KMS-11 (cell line): ENCODE measurements around the gene C4orf33.

Experiments used
- H2AFZ ChIP-seq: fragments of 200-600 bp; sonication (generic); 2 replicates; pipeline ENCODE4 v1.6.1; 2016; ENCODE audit warnings: antibody characterized with exemption, mixed run types, low read depth
- H3K27ac ChIP-seq: fragments of 200-600 bp; sonication (generic); 2 replicates; pipeline ENCODE4 v1.6.1; 2016; ENCODE audit warnings: mild to moderate bottlenecking, mixed run types
- H3K27me3 ChIP-seq: fragments of 200-600 bp; sonication (generic); 2 replicates; pipeline ENCODE4 v1.6.1; 2017; ENCODE audit warnings: mild to moderate bottlenecking, low read depth, mixed run types, moderate library complexity; ENCODE audit not compliant: insufficient read depth
- H3K36me3 ChIP-seq: fragments of 200-600 bp; sonication (generic); 2 replicates; pipeline ENCODE4 v1.6.1; 2017; ENCODE audit warnings: mild to moderate bottlenecking, mixed run types; ENCODE audit not compliant: insufficient read depth
- H3K4me1 ChIP-seq: fragments of 200-600 bp; sonication (generic); 2 replicates; pipeline ENCODE4 v1.6.1; 2016; ENCODE audit warnings: mild to moderate bottlenecking, low read depth, mixed run types; ENCODE audit not compliant: poor library complexity, severe bottlenecking
- H3K4me2 ChIP-seq: fragments of 200-600 bp; sonication (generic); 2 replicates; pipeline ENCODE4 v1.7.0; 2016; ENCODE audit warnings: mild to moderate bottlenecking, mixed run types
- H3K4me3 ChIP-seq: fragments of 200-600 bp; sonication (generic); IDR thresholded peaks from 2 replicates; pipeline ENCODE4 v1.6.1; 2017; ENCODE audit warnings: low read depth, low read length, mixed read lengths; ENCODE audit not compliant: insufficient read depth
- H3K79me2 ChIP-seq: fragments of 200-600 bp; sonication (generic); 2 replicates; pipeline ENCODE4 v1.6.1; 2016; ENCODE audit warnings: low read depth, mixed run types; ENCODE audit not compliant: insufficient read depth
- H3K9ac ChIP-seq: fragments of 200-600 bp; sonication (generic); 2 replicates; pipeline ENCODE4 v1.6.1; 2016; ENCODE audit warnings: mild to moderate bottlenecking, mixed run types
- H4K20me1 ChIP-seq: fragments of 200-600 bp; sonication (generic); 2 replicates; pipeline ENCODE4 v1.6.1; 2016; ENCODE audit warnings: mild to moderate bottlenecking, mixed run types; ENCODE audit not compliant: insufficient read depth
- TF ChIP-seq, protein P1 (sequence below): fragments of 200-600 bp; sonication (generic); conservative IDR thresholded peaks from 2 replicates; pipeline ENCODE4 v1.6.1; 2017; ENCODE audit warnings: low read depth, mild to moderate bottlenecking, antibody characterized with exemption, low read length, moderate library complexity, mixed read lengths

C4orf33 gene

DNA sequence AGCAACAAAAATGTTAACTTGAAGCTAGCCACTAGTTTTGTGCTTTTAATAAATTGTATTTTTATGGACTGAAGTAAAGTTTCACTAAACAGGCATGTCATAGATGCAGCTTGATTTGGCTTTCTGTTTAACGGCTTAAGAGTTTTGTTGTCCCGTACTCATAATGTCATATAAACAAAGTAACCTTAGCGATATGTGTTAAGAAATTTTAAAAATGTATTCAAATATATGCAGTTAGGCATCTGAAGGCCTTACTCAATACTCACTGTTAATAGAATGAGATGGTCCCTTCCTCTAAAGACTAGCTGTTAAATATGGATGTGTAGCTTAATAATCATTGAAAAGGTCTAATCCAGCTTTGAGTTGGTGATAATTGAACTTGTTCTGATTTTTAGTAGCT, 1.6 kb upstream of the C4orf33 start:
- TF ChIP-seq, protein P1, sequence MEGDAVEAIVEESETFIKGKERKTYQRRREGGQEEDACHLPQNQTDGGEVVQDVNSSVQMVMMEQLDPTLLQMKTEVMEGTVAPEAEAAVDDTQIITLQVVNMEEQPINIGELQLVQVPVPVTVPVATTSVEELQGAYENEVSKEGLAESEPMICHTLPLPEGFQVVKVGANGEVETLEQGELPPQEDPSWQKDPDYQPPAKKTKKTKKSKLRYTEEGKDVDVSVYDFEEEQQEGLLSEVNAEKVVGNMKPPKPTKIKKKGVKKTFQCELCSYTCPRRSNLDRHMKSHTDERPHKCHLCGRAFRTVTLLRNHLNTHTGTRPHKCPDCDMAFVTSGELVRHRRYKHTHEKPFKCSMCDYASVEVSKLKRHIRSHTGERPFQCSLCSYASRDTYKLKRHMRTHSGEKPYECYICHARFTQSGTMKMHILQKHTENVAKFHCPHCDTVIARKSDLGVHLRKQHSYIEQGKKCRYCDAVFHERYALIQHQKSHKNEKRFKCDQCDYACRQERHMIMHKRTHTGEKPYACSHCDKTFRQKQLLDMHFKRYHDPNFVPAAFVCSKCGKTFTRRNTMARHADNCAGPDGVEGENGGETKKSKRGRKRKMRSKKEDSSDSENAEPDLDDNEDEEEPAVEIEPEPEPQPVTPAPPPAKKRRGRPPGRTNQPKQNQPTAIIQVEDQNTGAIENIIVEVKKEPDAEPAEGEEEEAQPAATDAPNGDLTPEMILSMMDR, result no peak
- Histone ChIP-seq H3K27me3 (no peaks in the 10 kb centered on the region), H3K4me1 (peaks cover 32% of the 10 kb centered on the region), H4K20me1 (no peaks in the 10 kb centered on the region), H3K79me2 (peaks cover 36% of the 10 kb centered on the region), H3K36me3 (no peaks in the 10 kb centered on the region), H2AFZ (peak overlapping the region; percentile 91; the same call in 1 of the 2 replicates), H3K4me2 (peak overlapping the region; percentile 69), H3K4me3 (no peak overlapping the region), H3K27ac (peak overlapping the region; percentile 96; the same call in 1 of the 2 replicates), H3K9ac (no peak overlapping the region)

DNA sequence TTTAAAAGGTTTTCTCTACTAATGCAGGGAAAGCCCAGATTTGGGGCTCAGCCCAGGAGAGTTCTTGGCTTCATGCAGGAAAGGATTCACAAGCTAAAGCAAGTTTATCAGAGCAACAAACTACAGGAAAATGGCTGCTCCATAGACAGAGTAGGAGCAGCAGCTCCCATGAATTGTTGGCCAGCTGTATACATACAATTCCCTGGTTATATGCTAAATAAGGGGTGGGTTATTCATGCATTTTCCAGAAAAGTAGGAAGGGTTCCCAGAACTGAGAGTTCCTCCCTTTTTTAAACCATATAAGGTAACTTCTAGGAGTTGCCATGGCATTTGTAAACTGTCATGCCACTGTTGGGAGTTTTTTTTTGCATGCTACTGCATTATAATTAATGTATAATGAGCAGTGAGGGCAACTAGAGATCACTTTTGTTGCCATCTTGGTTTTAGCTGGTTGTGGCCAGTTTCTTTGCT, 2.6 kb downstream of the C4orf33 start:
- H3K27me3 ChIP-seq, result no peaks in the 10 kb centered on the region
- no peaks in the 10 kb centered on the region for H3K79me2 ChIP-seq
- H4K20me1 ChIP-seq, result no peaks in the 10 kb centered on the region
- no peaks in the 10 kb centered on the region for H3K36me3 ChIP-seq
- H2AFZ ChIP-seq, result no peak overlapping the region
- peaks cover 8% of the 10 kb centered on the region for H3K4me1 ChIP-seq
- TF ChIP-seq, protein P1, result no peak
- no peak overlapping the region for H3K4me2 ChIP-seq
- H3K4me3 ChIP-seq, result no peak overlapping the region
- H3K27ac ChIP-seq, result no peak overlapping the region
- H3K9ac ChIP-seq, result no peak overlapping the region

DNA sequence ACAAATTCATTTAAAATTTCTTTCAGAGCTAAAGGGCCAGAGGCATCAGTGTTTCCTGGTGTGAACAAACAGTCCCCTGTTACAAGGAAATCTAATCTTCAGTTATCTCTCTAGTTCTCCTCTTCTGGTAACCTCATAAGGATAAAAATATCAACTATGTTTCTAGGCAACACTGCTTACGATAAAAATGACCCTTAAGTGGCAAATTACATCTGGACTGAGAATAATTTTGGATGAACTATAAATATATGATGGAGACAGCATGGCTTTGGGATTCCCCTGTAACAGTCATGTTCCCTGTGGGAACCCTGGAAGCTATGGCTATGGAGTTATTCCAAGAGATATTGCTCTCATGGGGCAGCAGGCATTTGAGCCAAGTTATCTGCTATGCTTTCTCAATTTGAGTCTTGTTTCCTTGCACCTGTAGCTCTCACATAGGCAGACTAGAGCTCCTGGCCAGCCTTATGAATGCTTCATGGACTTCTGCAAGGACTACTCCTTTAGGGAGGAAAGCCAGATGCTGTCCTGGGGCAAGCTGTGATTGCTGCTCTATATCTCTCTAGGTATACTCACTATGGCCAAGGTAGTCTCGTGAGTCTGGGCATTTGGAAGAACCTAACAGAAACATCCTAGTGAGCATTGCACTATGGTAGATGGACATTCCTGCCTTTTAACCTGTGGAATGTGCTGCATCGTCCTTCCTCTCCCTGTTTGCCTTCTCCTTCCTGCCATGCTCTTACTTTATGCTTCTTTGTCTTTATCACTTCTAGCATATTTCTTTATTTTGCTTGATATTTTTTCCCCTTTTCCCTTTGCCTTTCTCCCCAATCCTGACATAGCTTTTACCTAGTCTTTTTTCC, 14.2 kb downstream of the C4orf33 start:
- Histone ChIP-seq H3K4me3 (no peak overlapping the region), H3K36me3 (no peaks in the 10 kb centered on the region), H2AFZ (no peak overlapping the region), H3K79me2 (no peaks in the 10 kb centered on the region), H4K20me1 (no peaks in the 10 kb centered on the region), H3K4me1 (no peaks in the 10 kb centered on the region), H3K27me3 (no peaks in the 10 kb centered on the region), H3K27ac (no peak overlapping the region), H3K4me2 (no peak overlapping the region), H3K9ac (no peak overlapping the region)
- TF ChIP-seq, protein P1, result no peak

- no peaks in the 10 kb centered on the region for H3K4me1 ChIP-seq
- no peak overlapping the region for H3K4me2 ChIP-seq
- no peak overlapping the region for H3K4me3 ChIP-seq
- H4K20me1 ChIP-seq, result no peaks in the 10 kb centered on the region
- no peaks in the 10 kb centered on the region for H3K36me3 ChIP-seq
- H3K9ac ChIP-seq, result no peak overlapping the region
- no peaks in the 10 kb centered on the region for H3K27me3 ChIP-seq
- TF ChIP-seq, protein P1, result no peak
- H3K79me2 ChIP-seq, result no peaks in the 10 kb centered on the region
- H3K27ac ChIP-seq, result no peak overlapping the region
- H2AFZ ChIP-seq, result no peak overlapping the region
Observed at GRCh38 chr4:129110931-129111330, 15.0 kb downstream of the C4orf33 start.
